ENCODE data around the gene EXOC7.

EXOC7 gene

DNA sequence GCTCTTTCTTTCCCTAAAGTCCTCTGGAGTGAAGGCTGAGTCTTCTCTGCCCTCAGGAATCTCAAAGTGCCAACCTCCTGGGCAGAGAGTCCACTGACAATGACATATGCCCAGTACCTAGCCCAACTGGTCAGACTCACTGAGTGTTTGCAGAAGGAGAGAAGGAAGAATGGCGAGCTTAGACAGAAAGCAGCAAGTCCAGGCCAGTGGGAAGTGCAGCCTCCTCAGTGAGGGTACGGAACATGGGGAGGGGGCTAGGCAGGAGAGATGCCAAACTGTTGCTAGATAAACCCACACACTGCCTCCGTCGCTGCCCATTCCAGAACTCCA, 678 bp downstream of the EXOC7 start:
- TF ChIP-seq, protein P1, sequence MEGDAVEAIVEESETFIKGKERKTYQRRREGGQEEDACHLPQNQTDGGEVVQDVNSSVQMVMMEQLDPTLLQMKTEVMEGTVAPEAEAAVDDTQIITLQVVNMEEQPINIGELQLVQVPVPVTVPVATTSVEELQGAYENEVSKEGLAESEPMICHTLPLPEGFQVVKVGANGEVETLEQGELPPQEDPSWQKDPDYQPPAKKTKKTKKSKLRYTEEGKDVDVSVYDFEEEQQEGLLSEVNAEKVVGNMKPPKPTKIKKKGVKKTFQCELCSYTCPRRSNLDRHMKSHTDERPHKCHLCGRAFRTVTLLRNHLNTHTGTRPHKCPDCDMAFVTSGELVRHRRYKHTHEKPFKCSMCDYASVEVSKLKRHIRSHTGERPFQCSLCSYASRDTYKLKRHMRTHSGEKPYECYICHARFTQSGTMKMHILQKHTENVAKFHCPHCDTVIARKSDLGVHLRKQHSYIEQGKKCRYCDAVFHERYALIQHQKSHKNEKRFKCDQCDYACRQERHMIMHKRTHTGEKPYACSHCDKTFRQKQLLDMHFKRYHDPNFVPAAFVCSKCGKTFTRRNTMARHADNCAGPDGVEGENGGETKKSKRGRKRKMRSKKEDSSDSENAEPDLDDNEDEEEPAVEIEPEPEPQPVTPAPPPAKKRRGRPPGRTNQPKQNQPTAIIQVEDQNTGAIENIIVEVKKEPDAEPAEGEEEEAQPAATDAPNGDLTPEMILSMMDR (IDR thresholded peaks at IDR 0.05; ENCODE audit: low read depth, low read length) = no peak
- DNase-seq (ENCODE audit: extremely low read depth, low read depth) = no peak

DNA sequence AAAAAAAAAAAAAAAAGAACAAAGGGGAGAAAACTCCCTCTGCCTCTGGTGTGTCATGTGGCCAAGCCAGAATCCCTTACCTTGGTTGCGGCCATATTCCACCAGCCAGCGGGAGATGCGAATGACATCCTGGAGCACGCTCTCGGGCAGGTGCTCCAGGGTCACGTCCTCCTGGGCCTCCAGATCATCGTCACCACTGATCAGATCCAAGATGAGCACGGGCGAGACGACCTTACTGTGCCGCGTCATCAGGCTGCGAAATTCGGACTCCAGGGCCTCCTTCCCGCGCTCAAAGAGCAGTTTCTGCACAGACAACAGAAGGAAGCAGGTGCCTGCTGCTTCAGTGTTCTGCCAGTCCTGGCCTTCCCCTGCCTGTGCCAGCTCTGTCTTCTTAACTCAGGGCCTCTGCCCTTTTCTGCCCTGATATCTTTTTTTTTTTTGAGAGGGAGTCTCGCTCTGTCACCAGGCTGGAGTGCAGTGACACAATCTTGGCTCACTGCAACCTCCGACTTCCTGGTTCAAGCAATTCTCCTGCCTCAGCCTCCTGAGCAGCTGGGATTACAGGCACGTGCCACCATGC, 5.8 kb downstream of the EXOC7 start:
- no peak for DNase-seq (ENCODE audit: extremely low read depth, low read depth)
- TF ChIP-seq, protein P1 (IDR thresholded peaks at IDR 0.05; ENCODE audit: low read depth, low read length) = no peak

DNA sequence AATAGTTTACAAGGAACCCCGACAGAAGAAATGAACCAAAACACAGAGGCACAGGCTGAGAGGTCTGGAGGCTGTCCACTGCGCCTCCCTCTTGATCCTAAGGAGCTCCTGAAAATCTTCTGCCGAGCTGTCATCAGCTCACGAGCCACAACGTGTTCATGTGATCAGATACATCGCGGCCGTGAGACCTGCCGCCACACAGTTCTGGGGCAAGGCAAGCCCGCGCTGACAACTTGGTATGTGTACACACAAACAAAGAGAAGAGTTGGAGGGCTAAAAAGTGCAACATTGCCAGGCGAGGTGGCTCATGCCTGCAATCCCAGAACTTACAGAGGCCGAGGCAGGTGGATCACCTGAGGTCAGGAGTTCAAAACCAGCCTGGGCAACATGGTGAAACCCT, 7.6 kb downstream of the EXOC7 start:
- no peak for DNase-seq (ENCODE audit: extremely low read depth, low read depth)
- TF ChIP-seq, protein P1 (IDR thresholded peaks at IDR 0.05; ENCODE audit: low read depth, low read length) = no peak

DNA sequence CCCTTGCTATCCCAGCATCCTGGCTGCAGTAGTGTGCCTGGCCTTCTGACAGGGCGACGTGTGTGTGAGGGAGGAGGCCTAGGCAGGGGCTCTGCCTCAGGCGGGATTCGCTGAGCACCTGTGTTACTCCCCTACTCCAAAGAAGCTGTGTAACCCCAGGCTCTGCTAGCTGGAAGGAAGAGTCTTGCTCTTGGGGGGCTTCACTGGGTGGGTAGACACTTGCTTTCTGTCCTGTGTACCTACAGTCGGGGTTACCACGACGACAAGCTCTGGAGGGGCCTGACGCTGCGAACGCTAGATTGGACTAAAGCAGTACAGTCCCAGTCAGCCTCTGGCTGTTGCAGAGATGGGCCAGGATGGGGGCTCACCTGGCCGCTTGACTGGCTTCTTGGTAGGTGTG, 9.5 kb downstream of the EXOC7 start:
- no peak for DNase-seq (ENCODE audit: extremely low read depth, low read depth)
- TF ChIP-seq, protein P1 (IDR thresholded peaks at IDR 0.05; ENCODE audit: low read depth, low read length) = no peak

DNA sequence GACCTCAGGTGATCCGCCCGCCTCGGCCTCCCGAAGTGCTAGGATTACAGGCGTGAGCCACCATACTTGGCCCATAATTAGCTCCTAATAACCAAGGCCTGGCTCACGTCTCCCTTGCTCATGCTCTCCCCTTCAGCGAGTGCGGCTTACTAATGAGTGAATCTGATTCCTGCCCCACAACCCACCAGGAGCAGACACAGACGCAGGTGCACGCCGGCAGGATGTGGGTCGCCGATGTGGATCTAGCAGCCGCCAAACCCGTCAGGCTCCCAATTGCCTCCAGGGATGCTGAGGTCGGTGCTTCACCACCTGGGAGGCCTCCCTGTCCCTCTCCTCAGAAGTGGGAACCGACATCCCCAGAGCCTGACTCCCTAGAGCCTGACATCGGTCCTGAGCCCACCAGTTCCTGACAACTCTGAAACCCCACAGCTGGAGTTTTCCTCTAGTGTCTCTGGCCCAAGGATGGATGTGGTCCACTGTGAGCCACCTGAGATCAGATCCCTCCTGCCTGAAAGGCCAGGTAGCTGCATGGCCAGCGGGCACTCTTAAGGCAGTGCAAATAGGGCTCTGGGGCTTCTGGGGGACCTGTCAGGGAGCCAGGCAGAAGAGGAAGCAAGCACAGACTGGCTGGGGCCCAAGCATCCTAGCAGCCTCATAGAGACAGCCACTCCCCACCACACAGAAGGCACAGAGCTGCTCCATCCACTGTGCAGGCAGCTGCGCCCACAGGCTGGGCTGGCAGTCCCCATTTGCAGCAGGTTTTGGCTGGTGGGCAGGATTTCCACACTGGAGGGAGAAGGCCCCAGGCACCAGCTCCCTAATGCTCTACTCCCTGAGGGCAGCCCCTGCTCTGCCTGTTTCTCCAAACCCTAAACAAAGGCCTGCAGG, 10.8 kb downstream of the EXOC7 start:
- TF ChIP-seq, protein P1 (IDR thresholded peaks at IDR 0.05; ENCODE audit: low read depth, low read length) = no peak

DNA sequence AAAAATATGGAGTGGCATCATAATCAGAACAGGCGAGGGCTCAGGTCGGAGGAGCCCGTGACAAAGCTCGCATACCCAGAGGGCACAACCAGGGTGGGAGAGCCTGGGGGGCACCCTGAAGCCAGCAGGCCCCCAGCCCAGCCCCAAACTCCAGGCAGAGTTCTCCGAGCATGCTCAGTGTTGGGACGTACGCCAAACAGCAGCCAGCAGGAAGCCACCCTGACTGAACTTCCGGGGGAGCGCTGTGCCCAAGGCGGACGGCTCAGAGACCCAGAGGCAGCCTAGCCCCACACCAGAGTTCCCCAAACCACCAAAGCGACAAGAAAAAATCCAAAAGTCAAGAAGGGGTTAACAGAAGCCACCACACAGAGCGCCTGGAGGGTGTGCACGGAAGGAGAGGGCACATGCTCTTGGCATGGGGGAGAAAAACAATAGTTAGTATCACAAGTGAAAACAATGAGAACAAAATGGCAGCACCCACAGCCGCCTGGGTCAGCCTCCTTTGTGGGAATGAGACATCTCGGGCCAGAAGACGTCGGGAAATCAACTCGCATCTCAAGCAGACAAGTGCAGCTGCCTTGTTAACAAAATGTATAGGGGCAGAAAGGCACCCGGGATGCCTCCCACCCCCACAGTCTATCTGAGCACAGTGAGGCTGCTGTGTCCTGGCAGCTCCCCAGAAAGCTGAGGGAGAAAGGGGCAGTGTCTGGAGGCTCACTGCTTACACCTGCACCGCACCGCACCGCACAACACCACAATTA, 11.9 kb downstream of the EXOC7 start:
- no peak for DNase-seq (ENCODE audit: extremely low read depth, low read depth)
- TF ChIP-seq, protein P1 (IDR thresholded peaks at IDR 0.05; ENCODE audit: low read depth, low read length) = no peak

More for the DNA sequence above, 10.8 kb downstream of the EXOC7 start:
- DNase-seq (ENCODE audit: extremely low read depth, low read depth) = no peak
